HG03175 (cell line): ENCODE measurements around the gene ATP8A2.

ENCODE experiments used
- ATAC-seq: cut with Tn5 transposase; IDR thresholded peaks from one replicate; pipeline ENCODE4 v1.9.1; 2021; ENCODE audit warnings: mild to moderate bottlenecking, moderate library complexity; ENCODE audit not compliant: unreplicated experiment

ATP8A2 gene

GRCh38 chr13:25380741-25381324, 9.1 kb downstream of the ATP8A2 start:
- ATAC-seq, result no peak

- ATAC-seq, result no peak
These were observed 13.1 kb downstream of the ATP8A2 start for GRCh38 chr13:25384758-25385410.

- no peak for ATAC-seq
These were observed 20.2 kb downstream of the ATP8A2 start for GRCh38 chr13:25391932-25392331.

GRCh38 chr13:25394402-25395060, 22.8 kb downstream of the ATP8A2 start:
- no peak for ATAC-seq

- no peak for ATAC-seq
These were observed 26.0 kb downstream of the ATP8A2 start for GRCh38 chr13:25397763-25398162.

GRCh38 chr13:25400925-25401324, 29.2 kb downstream of the ATP8A2 start:
- ATAC-seq, result no peak

GRCh38 chr13:25401958-25402357, 30.2 kb downstream of the ATP8A2 start:
- ATAC-seq, result no peak

- ATAC-seq, result no peak
These were observed 34.6 kb downstream of the ATP8A2 start for GRCh38 chr13:25406377-25406776.

- no peak for ATAC-seq
These were observed 38.2 kb downstream of the ATP8A2 start for GRCh38 chr13:25409938-25410337.

- no peak for ATAC-seq
These were observed 43.5 kb downstream of the ATP8A2 start for GRCh38 chr13:25415241-25415640.

- ATAC-seq, result no peak
These were observed 45.8 kb downstream of the ATP8A2 start for GRCh38 chr13:25417535-25417934.

- ATAC-seq, result no peak
These were observed 48.4 kb downstream of the ATP8A2 start for GRCh38 chr13:25420161-25420560.

- ATAC-seq, result no peak
These were observed 49.8 kb downstream of the ATP8A2 start for GRCh38 chr13:25421612-25422011.

GRCh38 chr13:25422153-25422552, 50.4 kb downstream of the ATP8A2 start:
- no peak for ATAC-seq

GRCh38 chr13:25423831-25424230, 52.1 kb downstream of the ATP8A2 start:
- ATAC-seq, result no peak

GRCh38 chr13:25429466-25429865, 57.7 kb downstream of the ATP8A2 start:
- no peak for ATAC-seq

- no peak for ATAC-seq
These were observed 60.9 kb downstream of the ATP8A2 start for GRCh38 chr13:25432691-25433090.

GRCh38 chr13:25440061-25440460, 68.3 kb downstream of the ATP8A2 start:
- ATAC-seq, result no peak

GRCh38 chr13:25446261-25446660, 74.5 kb downstream of the ATP8A2 start:
- ATAC-seq, result no peak

- no peak for ATAC-seq
These were observed 75.6 kb downstream of the ATP8A2 start for GRCh38 chr13:25447396-25447795.

- no peak for ATAC-seq
These were observed 82.1 kb downstream of the ATP8A2 start for GRCh38 chr13:25453850-25454365.

- ATAC-seq, result no peak
These were observed 83.4 kb downstream of the ATP8A2 start for GRCh38 chr13:25455146-25455545.
